Stimulated activated CD8-positive, alpha-beta memory T cell treated with anti-CD3 and anti-CD28 coated beads, Interleukin-12 subunit alpha, Interleukin-12 subunit beta, amount 100 ng/mL, for 24 hours (primary cell): ENCODE measurements around the gene MRTO4.
"Not testable (repeated sequence)": the region's sequence is repeated elsewhere in the genome, so short reads cannot be mapped to it uniquely, and the experiment has no call there.

Experiments used
- DNase-seq: peaks from one replicate; pipeline ENCODE4 v3.0.0-alpha.2; 2020; ENCODE audit errors: extremely low read depth

The MRTO4 gene

DNA sequence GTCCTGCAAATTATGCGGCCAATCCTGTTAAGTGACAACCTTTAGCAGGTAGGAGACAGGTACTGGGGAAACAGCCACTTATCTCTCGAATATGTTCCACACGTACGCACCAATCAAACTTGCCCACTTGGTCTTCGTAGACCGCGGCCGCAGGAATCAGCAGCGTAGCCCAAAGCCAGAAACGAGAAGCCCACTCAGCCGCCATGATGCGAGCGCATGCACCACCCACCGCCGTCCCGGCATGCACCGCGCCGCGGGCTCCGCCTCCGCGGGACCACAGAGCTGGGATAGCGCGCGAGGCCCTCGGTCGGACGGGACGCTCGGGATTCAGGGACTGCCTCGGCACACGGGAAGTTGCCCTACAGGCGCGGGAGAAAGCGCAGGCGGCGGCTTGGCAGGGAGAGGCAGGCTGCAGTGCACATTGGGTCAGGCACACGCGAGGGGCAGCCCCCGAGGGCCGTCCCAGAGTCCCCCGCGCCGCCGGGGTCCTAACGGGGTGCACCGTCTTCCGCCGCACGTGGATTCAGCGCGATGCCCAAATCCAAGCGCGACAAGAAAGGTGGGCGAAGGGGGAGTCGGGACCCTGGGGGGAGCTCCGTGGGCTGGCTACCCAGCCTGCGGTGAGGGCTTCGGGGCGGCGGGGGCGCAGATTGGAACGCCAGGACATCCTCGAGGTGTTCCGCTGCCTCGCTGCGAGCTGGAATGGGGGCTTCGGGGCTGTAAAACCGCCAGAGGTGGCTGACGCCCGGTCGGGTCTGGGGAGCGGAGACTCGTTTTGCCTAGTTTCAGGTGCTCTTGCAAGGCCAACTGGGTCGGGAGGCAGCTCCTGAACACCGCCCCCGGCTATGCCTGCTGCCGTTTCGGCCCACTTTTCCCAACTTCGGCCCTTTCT is at the start of gene MRTO4, which contains the start of gene EMC1:
Gene MRTO4, plus strand, starts transcription at position 501 of the 892 bp plus-strand sequence. Its CDS starts 31 bp downstream, at position 532.
Gene EMC1, minus strand, starts transcription at position 220 of the 892 bp plus-strand sequence. Its CDS starts 15 bp downstream, at position 205.
- DNase-seq: peak; percentile 75

- no peak for DNase-seq
These were observed 49.2 kb upstream of the MRTO4 start for GRCh38 chr1:19202396-19202795.

GRCh38 chr1:19203440-19203839 is 48.2 kb upstream of the MRTO4 start:
- DNase-seq: no peak

DNA sequence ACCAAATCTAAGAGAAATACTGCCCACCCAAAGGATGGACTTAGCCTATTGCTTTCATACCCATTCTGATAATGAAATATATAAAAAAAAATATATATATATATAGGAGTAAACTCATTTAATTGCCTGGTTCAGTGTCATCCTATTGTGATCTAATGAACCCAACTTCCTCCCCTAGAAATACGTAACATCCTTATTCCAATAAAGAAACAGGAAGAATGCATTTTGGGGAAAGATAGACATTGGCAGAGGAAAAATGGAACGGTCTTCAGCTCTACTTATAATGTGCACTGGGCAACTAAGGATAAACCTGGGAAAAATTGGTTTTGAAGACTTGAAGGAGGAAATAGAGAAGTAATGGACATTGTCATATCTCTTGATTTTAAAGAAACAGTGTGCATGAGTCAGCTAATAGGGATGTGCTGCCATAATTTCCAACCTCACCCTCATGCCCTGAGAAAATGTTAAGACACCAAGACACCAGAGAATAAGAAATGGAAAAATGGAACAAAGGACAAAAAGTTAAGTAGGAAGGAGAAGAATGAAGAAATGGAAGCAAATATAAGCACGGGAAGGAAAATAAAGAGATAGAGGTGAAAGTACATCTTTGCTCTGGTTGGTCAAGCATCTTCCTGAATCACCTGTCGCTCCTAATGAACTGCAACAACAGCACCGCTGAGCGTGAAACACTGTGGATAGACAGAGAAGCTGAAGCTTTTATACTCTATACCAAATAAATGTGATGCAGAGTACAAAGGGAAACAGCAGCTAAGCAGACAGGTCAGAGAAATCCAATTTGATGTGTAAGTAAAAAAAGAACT is 46.9 kb upstream of the MRTO4 start:
- DNase-seq: no peak

DNA sequence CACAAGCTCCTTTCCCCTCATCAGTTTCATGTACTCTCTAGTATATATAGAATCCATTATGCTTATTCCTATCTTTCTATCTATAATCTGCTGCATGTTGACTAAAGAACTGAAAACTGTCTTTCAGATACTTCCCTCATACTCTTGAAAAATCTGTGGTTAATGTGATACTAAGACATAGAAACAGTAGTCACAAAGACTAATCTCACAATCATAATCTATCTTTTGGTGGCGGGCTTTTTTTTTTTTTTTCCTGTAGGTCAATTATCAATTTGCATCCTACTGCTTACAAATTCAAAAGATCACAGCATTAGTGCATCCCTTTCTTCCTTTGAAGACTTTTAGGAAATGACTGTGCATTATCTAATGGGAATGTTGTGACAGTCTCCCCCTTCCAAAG is 46.2 kb upstream of the MRTO4 start:
- DNase-seq: no peak

GRCh38 chr1:19205845-19206244 is 45.8 kb upstream of the MRTO4 start:
- no peak for DNase-seq

DNA sequence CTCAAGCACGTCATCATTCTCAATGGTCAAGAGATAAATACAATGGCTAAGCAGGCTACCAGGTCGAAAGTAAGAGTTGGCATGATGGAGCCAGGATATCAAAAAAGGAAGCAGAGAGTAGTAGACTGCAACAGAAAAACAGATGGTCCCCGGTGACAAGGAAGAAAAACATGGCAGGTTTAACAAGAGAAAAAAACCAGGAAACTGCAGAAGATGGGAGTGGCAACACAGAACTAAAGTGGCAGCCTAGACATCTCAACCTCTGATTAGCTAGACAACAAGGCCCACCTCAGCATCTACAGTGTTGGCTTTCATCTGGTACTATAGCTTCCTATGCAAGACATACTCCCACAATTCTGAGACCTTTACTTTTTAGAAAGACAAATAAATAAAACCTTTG is 44.7 kb upstream of the MRTO4 start:
- DNase-seq: no peak

DNA sequence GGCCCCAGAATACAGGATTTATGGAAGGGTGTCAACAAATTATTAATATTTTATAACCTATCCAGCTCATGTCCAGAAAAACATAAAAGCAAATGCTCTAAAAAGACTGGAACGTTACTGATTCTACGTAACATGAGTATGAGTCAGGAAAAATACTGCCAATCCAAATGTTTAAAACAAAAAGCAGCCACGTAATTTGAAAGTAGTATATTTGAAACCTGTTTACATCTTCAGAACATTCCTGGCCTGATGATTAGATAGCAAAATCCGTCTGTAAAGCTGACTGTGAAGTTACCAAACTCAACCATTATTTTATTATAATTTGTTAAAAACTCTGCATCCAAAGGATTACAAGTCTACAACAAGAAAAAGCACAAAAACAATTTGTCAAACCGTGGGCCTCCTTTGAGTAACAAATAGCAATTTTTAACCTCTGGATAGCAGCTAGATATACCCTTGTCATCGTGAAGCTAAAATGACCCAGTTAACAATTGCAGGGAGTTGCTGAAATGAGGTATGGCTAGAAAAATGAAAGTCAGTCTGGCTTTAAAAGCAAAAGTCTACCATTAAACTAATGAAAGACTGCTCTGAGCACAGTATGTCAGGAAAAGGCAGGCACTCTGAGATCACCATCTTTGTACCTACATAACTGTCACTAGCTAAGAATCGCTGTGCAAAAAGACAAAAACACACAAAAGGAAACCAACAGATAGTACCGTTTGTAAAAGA is 42.7 kb upstream of the MRTO4 start:
- DNase-seq: no peak

DNA sequence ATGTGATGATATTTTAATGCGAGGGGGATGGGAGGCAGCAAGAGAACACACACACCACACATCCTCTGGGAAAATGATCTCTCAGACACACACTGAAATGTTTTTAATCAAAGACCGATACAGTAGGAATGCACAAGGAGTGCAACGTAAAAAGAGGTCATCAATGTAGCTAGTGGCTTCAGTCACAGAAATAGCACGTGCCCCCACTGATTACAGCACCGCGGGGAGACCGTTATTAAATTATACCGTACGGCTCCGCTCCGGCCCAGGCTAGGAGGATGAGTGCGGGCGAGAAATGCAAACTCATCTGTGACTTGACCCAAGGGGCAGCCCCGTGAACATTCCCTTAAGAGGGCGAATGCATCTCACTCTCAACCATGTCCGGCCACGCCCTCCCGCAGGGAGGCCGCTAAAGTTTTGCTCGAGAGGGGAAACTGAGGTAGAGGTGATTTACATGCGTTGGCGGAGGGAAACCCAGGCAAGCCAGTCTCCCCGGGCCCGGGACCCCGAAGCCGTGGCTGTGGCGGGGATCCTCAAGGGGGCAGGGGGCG is 42.1 kb upstream of the MRTO4 start:
- peak; percentile 34 for DNase-seq

GRCh38 chr1:19209990-19210771 is 41.4 kb upstream of the MRTO4 start, which contains the start of gene UBR4:
UBR4 (minus strand) TSS chr1:19210266; CDS start chr1:19210248, 18 bp downstream.
- DNase-seq: peak; percentile 91

- no peak for DNase-seq
These were observed 40.6 kb upstream of the MRTO4 start for GRCh38 chr1:19210772-19211549.

DNA sequence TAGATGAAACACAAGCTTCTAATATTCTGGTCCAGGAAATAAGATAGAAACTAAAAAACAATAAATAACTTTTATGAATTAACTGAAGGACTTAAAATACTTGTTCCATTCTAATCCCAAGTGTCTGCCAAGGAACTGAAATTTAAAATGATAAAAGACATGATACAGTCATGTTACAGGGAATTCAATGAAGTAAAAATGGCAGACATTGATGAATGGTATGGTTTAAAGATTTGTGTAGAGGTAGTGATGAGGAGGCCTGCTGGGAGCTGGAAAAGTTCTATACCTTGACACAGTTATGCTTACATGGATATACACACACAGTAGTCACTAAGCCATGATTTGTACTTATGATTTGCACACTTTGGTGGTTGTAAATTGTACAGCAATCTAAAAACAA is 39.4 kb upstream of the MRTO4 start:
- DNase-seq: no peak

- no peak for DNase-seq
These were observed 38.0 kb upstream of the MRTO4 start for GRCh38 chr1:19213580-19213979.

DNA sequence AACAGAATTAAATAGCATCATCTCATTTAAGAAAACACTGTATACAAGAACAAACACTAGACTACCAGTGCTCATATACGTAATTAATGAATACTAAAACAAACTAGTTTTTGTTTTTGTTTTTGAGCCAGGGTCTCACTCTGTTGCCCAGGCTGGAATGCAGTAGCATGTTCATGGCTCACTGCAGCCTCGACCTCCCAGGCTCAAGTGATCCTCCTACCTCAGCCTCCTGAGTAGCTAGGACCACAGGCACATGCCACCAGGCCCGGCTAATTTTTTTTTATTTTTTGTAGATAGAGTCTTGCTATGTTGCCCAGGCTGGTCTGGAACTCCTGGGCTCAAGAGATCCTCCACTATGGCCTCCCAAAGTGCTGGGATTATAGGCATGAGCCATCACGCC is 35.0 kb upstream of the MRTO4 start:
- DNase-seq: not testable (repeated sequence)

DNA sequence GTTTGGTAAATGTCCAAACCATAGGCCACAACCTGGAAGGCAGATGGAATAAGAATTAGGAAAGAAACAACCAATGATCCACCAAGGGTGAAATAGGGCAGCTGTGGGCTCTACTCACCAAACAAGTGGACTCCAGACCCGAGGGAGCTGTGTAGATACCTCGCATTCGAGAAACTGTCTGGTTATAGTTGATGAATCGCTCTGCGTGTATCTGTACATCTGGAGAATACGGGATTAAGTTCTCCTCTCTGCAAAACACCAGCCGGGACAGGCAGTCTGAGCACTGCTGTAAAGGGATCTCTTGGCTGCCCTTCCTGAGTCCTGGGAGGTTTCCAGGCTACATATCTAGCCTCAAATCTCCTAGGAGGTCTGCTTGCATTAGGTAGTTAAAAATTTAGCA is 32.2 kb upstream of the MRTO4 start:
- DNase-seq: no peak

- DNase-seq: no peak
These were observed 31.3 kb upstream of the MRTO4 start for GRCh38 chr1:19220080-19220846.

DNA sequence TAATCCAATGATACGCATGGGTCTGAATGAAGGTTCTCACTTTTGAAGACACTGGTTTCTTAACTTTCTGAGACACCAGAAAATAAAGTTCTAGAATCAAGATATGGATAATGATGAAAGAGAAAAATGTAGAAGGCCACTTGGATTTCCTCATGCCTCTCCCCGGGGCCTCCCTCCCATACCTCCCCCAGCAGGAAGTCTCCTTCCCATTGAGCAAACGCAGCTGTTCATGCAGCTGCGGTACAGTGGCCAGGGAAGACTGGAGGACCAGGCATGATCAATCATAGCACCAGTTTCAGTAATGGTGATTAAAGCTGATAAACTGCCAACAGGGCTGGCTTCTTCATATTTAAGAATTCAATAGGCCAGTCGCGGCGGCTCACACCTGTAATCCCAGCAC is 30.6 kb upstream of the MRTO4 start:
- no peak for DNase-seq

GRCh38 chr1:19222573-19222972 is 29.0 kb upstream of the MRTO4 start:
- no peak for DNase-seq
